ENCODE results near the gene ANKDD1B. TPM values are rescaled to one million over a fixed set of nuclear protein-coding genes. Genes with fewer than 3 reads are reported as not detected.

The ANKDD1B gene
- total and polyA plus RNA-seq, 2 donors, result 0.33 to 1.6 TPM

GRCh38 chr5:75701856-75702255, 90.6 kb downstream of the ANKDD1B start:
- Histone ChIP-seq H3K4me3 (ENCODE audit: low read length in 2 of 2) (no peak overlapping the region), H3K27ac (ENCODE audit: low read depth in 1 of 2, low read length in 1 of 2) (no peak overlapping the region), H3K4me1 (ENCODE audit: control insufficient read depth in 2 of 2, insufficient read depth in 2 of 2, low read length in 2 of 2) (no peaks in the 10 kb centered on the region), H3K36me3 (ENCODE audit: control insufficient read depth in 2 of 2, insufficient read depth in 2 of 2, low read length in 1 of 2) (peaks cover 10 to 23% of the 10 kb centered on the region in 2 donors), H3K9me3 (ENCODE audit: control insufficient read depth in 2 of 2, insufficient read depth in 1 of 2, low read length in 1 of 2) (no peaks in the 10 kb centered on the region), H3K27me3 (ENCODE audit: control insufficient read depth in 2 of 2, insufficient read depth in 1 of 2, low read length in 1 of 2) (no peaks in the 10 kb centered on the region)
- DNase-seq (ENCODE audit: low read depth in 6 of 9, low spot score in 9 of 9), result no peak
- 94% methylated on average over 4 of the region's 4 CpGs for WGBS

- no peaks in the 10 kb centered on the region for H3K9me3 ChIP-seq (ENCODE audit: control insufficient read depth in 2 of 2, insufficient read depth in 1 of 2, low read length in 1 of 2)
- H3K27me3 ChIP-seq (ENCODE audit: control insufficient read depth in 2 of 2, insufficient read depth in 1 of 2, low read length in 1 of 2), result no peaks in the 10 kb centered on the region
- 95% methylated on average over 1 of the region's 1 CpG for WGBS
- H3K27ac ChIP-seq (ENCODE audit: low read depth in 1 of 2, low read length in 1 of 2), result no peak overlapping the region
- no peak overlapping the region for H3K4me3 ChIP-seq (ENCODE audit: low read length in 2 of 2)
- no peak for DNase-seq (ENCODE audit: low read depth in 6 of 9, low spot score in 9 of 9)
- no peaks in the 10 kb centered on the region for H3K4me1 ChIP-seq (ENCODE audit: control insufficient read depth in 2 of 2, insufficient read depth in 2 of 2, low read length in 2 of 2)
- peaks cover 20 to 35% of the 10 kb centered on the region in 2 donors for H3K36me3 ChIP-seq (ENCODE audit: control insufficient read depth in 2 of 2, insufficient read depth in 2 of 2, low read length in 1 of 2)
These were observed 94.8 kb downstream of the ANKDD1B start for GRCh38 chr5:75706016-75706415.

- Histone ChIP-seq H3K4me3 (ENCODE audit: low read length in 2 of 2) (no peak overlapping the region), H3K27ac (ENCODE audit: low read depth in 1 of 2, low read length in 1 of 2) (no peak overlapping the region), H3K36me3 (ENCODE audit: control insufficient read depth in 2 of 2, insufficient read depth in 2 of 2, low read length in 1 of 2) (peaks cover 19 to 40% of the 10 kb centered on the region in 2 donors), H3K4me1 (ENCODE audit: control insufficient read depth in 2 of 2, insufficient read depth in 2 of 2, low read length in 2 of 2) (no peaks in the 10 kb centered on the region), H3K27me3 (ENCODE audit: control insufficient read depth in 2 of 2, insufficient read depth in 1 of 2, low read length in 1 of 2) (no peaks in the 10 kb centered on the region), H3K9me3 (ENCODE audit: control insufficient read depth in 2 of 2, insufficient read depth in 1 of 2, low read length in 1 of 2) (no peaks in the 10 kb centered on the region)
- 99% methylated on average over 3 of the region's 3 CpGs for WGBS
- no peak for DNase-seq (ENCODE audit: low read depth in 6 of 9, low spot score in 9 of 9)
These were observed 95.5 kb downstream of the ANKDD1B start for GRCh38 chr5:75706775-75707174.

- DNase-seq (ENCODE audit: low read depth in 6 of 9, low spot score in 9 of 9), result no peak
- 96% methylated on average over 1 of the region's 1 CpG for WGBS
- peaks cover 9 to 36% of the 10 kb centered on the region in 2 donors for H3K36me3 ChIP-seq (ENCODE audit: control insufficient read depth in 2 of 2, insufficient read depth in 2 of 2, low read length in 1 of 2)
These were observed 96.8 kb downstream of the ANKDD1B start for GRCh38 chr5:75707911-75708509.

GRCh38 chr5:75710637-75711036, 99.4 kb downstream of the ANKDD1B start:
- no peak overlapping the region for H3K27ac ChIP-seq (ENCODE audit: low read depth in 1 of 2, low read length in 1 of 2)
- no peaks in the 10 kb centered on the region for H3K9me3 ChIP-seq (ENCODE audit: control insufficient read depth in 2 of 2, insufficient read depth in 1 of 2, low read length in 1 of 2)
- no peak overlapping the region for H3K4me3 ChIP-seq (ENCODE audit: low read length in 2 of 2)
- 38% methylated on average over 1 of the region's 1 CpG for WGBS
- H3K27me3 ChIP-seq (ENCODE audit: control insufficient read depth in 2 of 2, insufficient read depth in 1 of 2, low read length in 1 of 2), result no peaks in the 10 kb centered on the region
- peaks cover 0 to under 1% of the 10 kb centered on the region in 2 donors for H3K4me1 ChIP-seq (ENCODE audit: control insufficient read depth in 2 of 2, insufficient read depth in 2 of 2, low read length in 2 of 2)
- H3K36me3 ChIP-seq (ENCODE audit: control insufficient read depth in 2 of 2, insufficient read depth in 2 of 2, low read length in 1 of 2), result peaks cover 13 to 32% of the 10 kb centered on the region in 2 donors
- no peak for DNase-seq (ENCODE audit: low read depth in 6 of 9, low spot score in 9 of 9)

More at GRCh38 chr5:75707911-75708509, 96.8 kb downstream of the ANKDD1B start:
- Histone ChIP-seq H3K27ac (ENCODE audit: low read depth in 1 of 2, low read length in 1 of 2) (no peak overlapping the region), H3K27me3 (ENCODE audit: control insufficient read depth in 2 of 2, insufficient read depth in 1 of 2, low read length in 1 of 2) (no peaks in the 10 kb centered on the region), H3K9me3 (ENCODE audit: control insufficient read depth in 2 of 2, insufficient read depth in 1 of 2, low read length in 1 of 2) (no peaks in the 10 kb centered on the region), H3K4me3 (ENCODE audit: low read length in 2 of 2) (no peak overlapping the region), H3K4me1 (ENCODE audit: control insufficient read depth in 2 of 2, insufficient read depth in 2 of 2, low read length in 2 of 2) (no peaks in the 10 kb centered on the region)

GRCh38 chr5:75711151-75711550, 99.9 kb downstream of the ANKDD1B start:
- Histone ChIP-seq H3K27ac (ENCODE audit: low read depth in 1 of 2, low read length in 1 of 2) (no peak overlapping the region), H3K27me3 (ENCODE audit: control insufficient read depth in 2 of 2, insufficient read depth in 1 of 2, low read length in 1 of 2) (no peaks in the 10 kb centered on the region), H3K9me3 (ENCODE audit: control insufficient read depth in 2 of 2, insufficient read depth in 1 of 2, low read length in 1 of 2) (no peaks in the 10 kb centered on the region), H3K36me3 (ENCODE audit: control insufficient read depth in 2 of 2, insufficient read depth in 2 of 2, low read length in 1 of 2) (peaks cover 13 to 32% of the 10 kb centered on the region in 2 donors), H3K4me1 (ENCODE audit: control insufficient read depth in 2 of 2, insufficient read depth in 2 of 2, low read length in 2 of 2) (peaks cover 2 to 5% of the 10 kb centered on the region in 2 donors), H3K4me3 (ENCODE audit: low read length in 2 of 2) (no peak overlapping the region)
- no peak for DNase-seq (ENCODE audit: low read depth in 6 of 9, low spot score in 9 of 9)
- WGBS, result 100% methylated on average over 1 of the region's 1 CpG

- Histone ChIP-seq H3K27ac (ENCODE audit: low read depth in 1 of 2, low read length in 1 of 2) (no peak overlapping the region), H3K4me1 (ENCODE audit: control insufficient read depth in 2 of 2, insufficient read depth in 2 of 2, low read length in 2 of 2) (peaks cover 4 to 11% of the 10 kb centered on the region in 2 donors), H3K27me3 (ENCODE audit: control insufficient read depth in 2 of 2, insufficient read depth in 1 of 2, low read length in 1 of 2) (no peaks in the 10 kb centered on the region), H3K4me3 (ENCODE audit: low read length in 2 of 2) (no peak overlapping the region), H3K9me3 (ENCODE audit: control insufficient read depth in 2 of 2, insufficient read depth in 1 of 2, low read length in 1 of 2) (peaks cover 0 to under 1% of the 10 kb centered on the region in 2 donors), H3K36me3 (ENCODE audit: control insufficient read depth in 2 of 2, insufficient read depth in 2 of 2, low read length in 1 of 2) (peaks cover 13 to 32% of the 10 kb centered on the region in 2 donors)
- no peak for DNase-seq (ENCODE audit: low read depth in 6 of 9, low spot score in 9 of 9)
- WGBS, result 98% methylated on average over 2 of the region's 2 CpGs
These were observed 100.8 kb downstream of the ANKDD1B start for GRCh38 chr5:75712091-75712490.

GRCh38 chr5:75716715-75717081, 105.4 kb downstream of the ANKDD1B start:
- peaks cover 1 to 3% of the 10 kb centered on the region in 2 donors for H3K9me3 ChIP-seq (ENCODE audit: control insufficient read depth in 2 of 2, insufficient read depth in 1 of 2, low read length in 1 of 2)
- H3K27me3 ChIP-seq (ENCODE audit: control insufficient read depth in 2 of 2, insufficient read depth in 1 of 2, low read length in 1 of 2), result no peaks in the 10 kb centered on the region
- peak overlapping the region; percentile 93 to 96 for H3K27ac ChIP-seq (ENCODE audit: low read depth in 1 of 2, low read length in 1 of 2)
- H3K4me1 ChIP-seq (ENCODE audit: control insufficient read depth in 2 of 2, insufficient read depth in 2 of 2, low read length in 2 of 2), result peaks cover 8 to 14% of the 10 kb centered on the region in 2 donors
- peak overlapping the region; percentile 74 to 79 for H3K4me3 ChIP-seq (ENCODE audit: low read length in 2 of 2)
- 2% methylated on average over 7 of the region's 7 CpGs for WGBS
- peak in 2 of 9 donors; percentile 5 to 17 for DNase-seq (ENCODE audit: low read depth in 6 of 9, low spot score in 9 of 9)
- H3K36me3 ChIP-seq (ENCODE audit: control insufficient read depth in 2 of 2, insufficient read depth in 2 of 2, low read length in 1 of 2), result peaks cover 4 to 15% of the 10 kb centered on the region in 2 donors

GRCh38 chr5:75717082-75717922, 106.0 kb downstream of the ANKDD1B start, which contains the start of gene POC5:
Gene POC5 (minus strand): TSS chr5:75717437. CDS start chr5:75712937, 4,500 bp downstream.
- 14% methylated on average over 51 of the region's 51 CpGs for WGBS
- Histone ChIP-seq H3K4me1 (ENCODE audit: control insufficient read depth in 2 of 2, insufficient read depth in 2 of 2, low read length in 2 of 2) (peaks cover 8 to 14% of the 10 kb centered on the region in 2 donors), H3K9me3 (ENCODE audit: control insufficient read depth in 2 of 2, insufficient read depth in 1 of 2, low read length in 1 of 2) (peaks cover 1 to 3% of the 10 kb centered on the region in 2 donors), H3K27me3 (ENCODE audit: control insufficient read depth in 2 of 2, insufficient read depth in 1 of 2, low read length in 1 of 2) (no peaks in the 10 kb centered on the region), H3K27ac (ENCODE audit: low read depth in 1 of 2, low read length in 1 of 2) (peak within 1 kb of the TSS; percentile 93 to 96), H3K4me3 (ENCODE audit: low read length in 2 of 2) (peak within 1 kb of the TSS; percentile 74 to 79), H3K36me3 (ENCODE audit: control insufficient read depth in 2 of 2, insufficient read depth in 2 of 2, low read length in 1 of 2) (peaks cover 4 to 12% of the 10 kb centered on the region in 2 donors)
- DNase-seq (ENCODE audit: low read depth in 6 of 9, low spot score in 9 of 9), result peak; percentile 92 to 98 (median 95)

All from thymus (tissue), 11 donors.